Nephron (organoid): ENCODE data around the gene DPP10.

Experiments used
- H3K27ac Mint-ChIP-seq, 3 experiments: 2 replicates each; pipeline ENCODE4 v1.8.0; 2020; ENCODE audit warnings: mixed read lengths in 3 of 3, mild to moderate bottlenecking in 2 of 3, moderate library complexity in 1 of 3
- H3K27me3 Mint-ChIP-seq: 2 replicates; pipeline ENCODE4 v1.8.0; 2021; ENCODE audit warnings: low read depth, mild to moderate bottlenecking, moderate library complexity, mixed read lengths
- H3K36me3 Mint-ChIP-seq: 2 replicates; pipeline ENCODE4 v1.8.0; 2020; ENCODE audit warnings: low read depth, mixed read lengths
- H3K4me1 Mint-ChIP-seq: 2 replicates; pipeline ENCODE4 v1.8.0; 2020; ENCODE audit warnings: mixed read lengths
- H3K4me3 Mint-ChIP-seq, 3 experiments: 2 replicates each; pipeline ENCODE4 v1.8.0; 2020; ENCODE audit warnings: mild to moderate bottlenecking in 3 of 3, mixed read lengths in 3 of 3, moderate library complexity in 2 of 3
- H3K9me3 Mint-ChIP-seq: 2 replicates; pipeline ENCODE4 v1.8.0; 2020; ENCODE audit warnings: mixed read lengths
- TF ChIP-seq, protein P1 (sequence below), 3 experiments: fragments of 200-600 bp; sonication (generic); IDR thresholded peaks; one replicate each; pipeline ENCODE4 v1.5.0; 2021; ENCODE audit warnings: antibody characterized with exemption in 3 of 3; ENCODE audit not compliant: unreplicated experiment in 3 of 3

DPP10 gene

DNA sequence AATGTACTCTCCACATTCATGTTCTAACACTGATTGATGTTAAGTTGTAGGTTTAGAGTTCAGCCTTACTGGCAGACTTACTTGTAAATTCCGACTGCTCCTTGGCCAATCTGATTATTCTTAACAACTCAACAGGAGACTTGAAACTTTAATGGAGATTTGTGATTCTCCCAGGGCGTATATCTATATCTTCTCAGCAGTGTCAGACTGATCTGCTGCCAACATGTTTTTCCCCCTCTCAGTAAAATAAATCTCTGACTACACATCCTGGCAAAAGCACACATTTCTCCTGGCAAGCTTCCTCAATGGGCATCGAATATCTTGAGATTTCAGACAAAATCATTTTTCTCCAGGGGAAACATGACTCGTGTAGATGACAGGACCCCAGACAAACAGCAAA, 1041.2 kb downstream of the DPP10 start:
- no peak overlapping the region for H3K4me3 Mint-ChIP-seq
- peaks cover 3% of the 10 kb centered on the region for H3K9me3 Mint-ChIP-seq
- no peaks in the 10 kb centered on the region for H3K27me3 Mint-ChIP-seq
- peak overlapping the region in 2 of 3 experiments; percentile 8 to 12 for H3K27ac Mint-ChIP-seq
- TF ChIP-seq, protein P1, sequence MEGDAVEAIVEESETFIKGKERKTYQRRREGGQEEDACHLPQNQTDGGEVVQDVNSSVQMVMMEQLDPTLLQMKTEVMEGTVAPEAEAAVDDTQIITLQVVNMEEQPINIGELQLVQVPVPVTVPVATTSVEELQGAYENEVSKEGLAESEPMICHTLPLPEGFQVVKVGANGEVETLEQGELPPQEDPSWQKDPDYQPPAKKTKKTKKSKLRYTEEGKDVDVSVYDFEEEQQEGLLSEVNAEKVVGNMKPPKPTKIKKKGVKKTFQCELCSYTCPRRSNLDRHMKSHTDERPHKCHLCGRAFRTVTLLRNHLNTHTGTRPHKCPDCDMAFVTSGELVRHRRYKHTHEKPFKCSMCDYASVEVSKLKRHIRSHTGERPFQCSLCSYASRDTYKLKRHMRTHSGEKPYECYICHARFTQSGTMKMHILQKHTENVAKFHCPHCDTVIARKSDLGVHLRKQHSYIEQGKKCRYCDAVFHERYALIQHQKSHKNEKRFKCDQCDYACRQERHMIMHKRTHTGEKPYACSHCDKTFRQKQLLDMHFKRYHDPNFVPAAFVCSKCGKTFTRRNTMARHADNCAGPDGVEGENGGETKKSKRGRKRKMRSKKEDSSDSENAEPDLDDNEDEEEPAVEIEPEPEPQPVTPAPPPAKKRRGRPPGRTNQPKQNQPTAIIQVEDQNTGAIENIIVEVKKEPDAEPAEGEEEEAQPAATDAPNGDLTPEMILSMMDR (IDR thresholded peaks at IDR 0.05; ENCODE audit: unreplicated experiment in 3 of 3) = no peak
- H3K36me3 Mint-ChIP-seq = no peaks in the 10 kb centered on the region
- H3K4me1 Mint-ChIP-seq = peaks cover 21% of the 10 kb centered on the region

DNA sequence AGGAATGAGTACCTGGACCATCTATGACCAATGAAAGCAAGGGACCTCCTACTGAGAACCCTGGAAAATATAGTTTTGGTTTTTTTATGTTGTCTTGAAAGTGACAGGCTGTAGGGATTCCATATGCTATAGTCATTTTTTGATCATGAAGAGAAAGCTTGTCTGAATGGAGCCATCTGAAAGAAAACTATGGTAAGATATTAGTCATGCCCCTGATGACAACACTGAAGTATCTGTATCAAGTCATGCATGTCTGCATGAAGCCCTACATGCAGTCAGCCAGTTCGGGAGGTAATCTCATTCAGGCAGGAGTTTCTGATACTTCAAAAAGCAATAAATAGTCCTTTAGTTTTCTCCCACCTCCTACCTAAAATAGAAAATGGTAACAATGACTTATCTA, 1042.0 kb downstream of the DPP10 start:
- Mint-ChIP-seq H3K9me3 (peaks cover 5% of the 10 kb centered on the region), H3K4me1 (peaks cover 21% of the 10 kb centered on the region), H3K27ac (no peak overlapping the region), H3K36me3 (no peaks in the 10 kb centered on the region), H3K27me3 (no peaks in the 10 kb centered on the region), H3K4me3 (no peak overlapping the region)
- TF ChIP-seq, protein P1 (IDR thresholded peaks at IDR 0.05; ENCODE audit: unreplicated experiment in 3 of 3) = no peak

DNA sequence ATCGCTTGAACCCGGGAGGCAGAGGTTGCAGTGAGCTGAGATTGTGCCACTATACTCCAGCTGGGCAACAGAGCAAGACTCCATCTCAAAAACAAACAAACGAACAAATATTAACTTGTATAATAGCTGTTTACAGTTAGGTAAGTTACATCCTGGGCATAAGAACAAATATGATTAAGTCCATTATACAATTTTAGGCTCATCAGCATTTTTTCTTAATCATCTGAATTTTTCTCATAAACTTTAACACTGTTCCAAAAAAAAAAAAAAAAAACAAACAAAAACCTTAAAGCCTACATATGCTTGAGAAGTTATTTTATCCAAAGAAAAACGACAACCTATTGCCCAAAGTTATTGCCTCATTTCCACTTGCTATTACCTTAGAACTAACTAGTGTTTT, 1042.5 kb downstream of the DPP10 start:
- TF ChIP-seq, protein P1 (IDR thresholded peaks at IDR 0.05; ENCODE audit: unreplicated experiment in 3 of 3) = no peak
- Mint-ChIP-seq H3K4me1 (peaks cover 21% of the 10 kb centered on the region), H3K9me3 (peaks cover 5% of the 10 kb centered on the region)

GRCh38 chr2:115491186-115491793, 1048.8 kb downstream of the DPP10 start:
- Mint-ChIP-seq H3K36me3 (no peaks in the 10 kb centered on the region), H3K9me3 (peaks cover 5% of the 10 kb centered on the region), H3K27me3 (no peaks in the 10 kb centered on the region), H3K27ac (no peak overlapping the region), H3K4me3 (no peak overlapping the region), H3K4me1 (no peaks in the 10 kb centered on the region)
- TF ChIP-seq, protein P1 (IDR thresholded peaks at IDR 0.05; ENCODE audit: unreplicated experiment in 3 of 3) = no peak

More for the DNA sequence above, 1042.5 kb downstream of the DPP10 start:
- H3K4me3 Mint-ChIP-seq = no peak overlapping the region
- no peaks in the 10 kb centered on the region for H3K27me3 Mint-ChIP-seq
- H3K27ac Mint-ChIP-seq = no peak overlapping the region
- H3K36me3 Mint-ChIP-seq = no peaks in the 10 kb centered on the region

DNA sequence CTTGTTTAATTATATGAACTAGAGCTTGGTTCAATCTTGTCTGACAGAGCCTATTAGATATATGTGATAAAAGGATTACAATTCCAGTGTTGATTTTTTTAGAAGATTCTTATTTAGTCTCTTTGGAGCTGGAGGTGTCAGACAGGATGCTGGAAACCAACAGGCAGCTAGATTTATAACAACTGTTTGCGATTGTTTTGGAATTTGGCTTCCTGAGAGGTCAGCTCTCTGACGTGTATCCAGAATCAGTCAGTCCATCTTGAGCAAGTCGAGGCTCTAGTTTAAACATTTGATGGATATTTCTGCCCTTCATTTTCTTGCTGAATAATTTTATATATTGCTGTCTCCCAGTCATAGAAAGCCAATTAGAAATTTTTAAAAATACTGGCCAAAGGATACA, 1062.9 kb downstream of the DPP10 start:
- Mint-ChIP-seq H3K9me3 (no peaks in the 10 kb centered on the region), H3K4me3 (no peak overlapping the region), H3K4me1 (no peaks in the 10 kb centered on the region), H3K27me3 (no peaks in the 10 kb centered on the region), H3K36me3 (no peaks in the 10 kb centered on the region), H3K27ac (no peak overlapping the region)
- TF ChIP-seq, protein P1 (IDR thresholded peaks at IDR 0.05; ENCODE audit: unreplicated experiment in 3 of 3) = no peak

GRCh38 chr2:115520727-115521126, 1078.3 kb downstream of the DPP10 start:
- Mint-ChIP-seq H3K9me3 (no peaks in the 10 kb centered on the region), H3K27me3 (peaks cover 4% of the 10 kb centered on the region), H3K4me3 (no peak overlapping the region), H3K27ac (no peak overlapping the region), H3K36me3 (no peaks in the 10 kb centered on the region), H3K4me1 (no peaks in the 10 kb centered on the region)
- TF ChIP-seq, protein P1 (IDR thresholded peaks at IDR 0.05; ENCODE audit: unreplicated experiment in 3 of 3) = no peak
